Right forelimb (tissue), 1 donor: ENCODE data around the gene EXT2.

ENCODE experiments used
- DNase-seq: peaks from one replicate; pipeline ENCODE4 v3.0.0-alpha.2; 2018

EXT2 gene

GRCh38 chr11:44136176-44136945 is 40.9 kb downstream of the EXT2 start:
- no peak for DNase-seq

- no peak for DNase-seq
These were observed 41.6 kb downstream of the EXT2 start for GRCh38 chr11:44137057-44137456.

- no peak for DNase-seq
These were observed 42.8 kb downstream of the EXT2 start for GRCh38 chr11:44138286-44138685.

- DNase-seq = no peak
These were observed 43.5 kb downstream of the EXT2 start for GRCh38 chr11:44138980-44139379.

GRCh38 chr11:44139565-44140330 is 44.3 kb downstream of the EXT2 start:
- DNase-seq = no peak

GRCh38 chr11:44140372-44140771 is 44.9 kb downstream of the EXT2 start:
- no peak for DNase-seq

GRCh38 chr11:44140805-44141204 is 45.3 kb downstream of the EXT2 start:
- no peak for DNase-seq

- no peak for DNase-seq
These were observed 48.8 kb downstream of the EXT2 start for GRCh38 chr11:44143987-44144909.

GRCh38 chr11:44145011-44145775 is 49.7 kb downstream of the EXT2 start:
- DNase-seq = no peak

GRCh38 chr11:44146931-44147330 is 51.5 kb downstream of the EXT2 start:
- DNase-seq = no peak

GRCh38 chr11:44147751-44148150 is 52.3 kb downstream of the EXT2 start:
- no peak for DNase-seq

- no peak for DNase-seq
These were observed 54.2 kb downstream of the EXT2 start for GRCh38 chr11:44149651-44150050.

GRCh38 chr11:44150401-44150800 is 54.9 kb downstream of the EXT2 start:
- no peak for DNase-seq

- no peak for DNase-seq
These were observed 61.5 kb downstream of the EXT2 start for GRCh38 chr11:44157019-44157418.

- no peak for DNase-seq
These were observed 62.9 kb downstream of the EXT2 start for GRCh38 chr11:44158384-44158783.

GRCh38 chr11:44159848-44160721 is 64.6 kb downstream of the EXT2 start:
- no peak for DNase-seq

GRCh38 chr11:44162004-44162403 is 66.5 kb downstream of the EXT2 start:
- no peak for DNase-seq

- DNase-seq = no peak
These were observed 67.2 kb downstream of the EXT2 start for GRCh38 chr11:44162662-44163061.

GRCh38 chr11:44165432-44165831 is 70.0 kb downstream of the EXT2 start:
- DNase-seq = no peak

- no peak for DNase-seq
These were observed 71.6 kb downstream of the EXT2 start for GRCh38 chr11:44167046-44167445.

GRCh38 chr11:44171518-44171917 is 76.0 kb downstream of the EXT2 start:
- no peak for DNase-seq
